GM21737 (cell line): Measurements from ENCODE around the gene MAP2.
"Not testable (repeated sequence)": the region's sequence is repeated elsewhere in the genome, so short reads cannot be mapped to it uniquely, and the experiment has no call there.

Experiments
- ATAC-seq: cut with Tn5 transposase; IDR thresholded peaks from one replicate; pipeline ENCODE4 v1.9.1; 2021; ENCODE audit warnings: mild to moderate bottlenecking, moderate library complexity; ENCODE audit not compliant: unreplicated experiment

Gene MAP2

GRCh38 chr2:209472112-209472832 is 48.4 kb downstream of the MAP2 start:
- ATAC-seq, result no peak

- no peak for ATAC-seq
Observed at GRCh38 chr2:209472871-209473270, 49.0 kb downstream of the MAP2 start.

GRCh38 chr2:209473930-209474419 is 50.1 kb downstream of the MAP2 start:
- no peak for ATAC-seq

GRCh38 chr2:209474960-209475359 is 51.1 kb downstream of the MAP2 start:
- ATAC-seq, result no peak

GRCh38 chr2:209476367-209477208 is 52.7 kb downstream of the MAP2 start:
- no peak for ATAC-seq

GRCh38 chr2:209492296-209492695 is 68.4 kb downstream of the MAP2 start:
- ATAC-seq, result not testable (repeated sequence)

GRCh38 chr2:209495068-209495620 is 71.3 kb downstream of the MAP2 start:
- not testable (repeated sequence) for ATAC-seq

- ATAC-seq, result no peak
Observed at GRCh38 chr2:209495855-209496585, 72.2 kb downstream of the MAP2 start.

- no peak for ATAC-seq
Observed at GRCh38 chr2:209496586-209496982, 72.7 kb downstream of the MAP2 start.

- no peak for ATAC-seq
Observed at GRCh38 chr2:209498614-209499013, 74.8 kb downstream of the MAP2 start.

GRCh38 chr2:209499069-209499468 is 75.2 kb downstream of the MAP2 start:
- ATAC-seq, result no peak

- ATAC-seq, result no peak
Observed at GRCh38 chr2:209501579-209501978, 77.7 kb downstream of the MAP2 start.

- ATAC-seq, result no peak
Observed at GRCh38 chr2:209505410-209505809, 81.6 kb downstream of the MAP2 start.

- ATAC-seq, result no peak
Observed at GRCh38 chr2:209508255-209508654, 84.4 kb downstream of the MAP2 start.

- ATAC-seq, result no peak
Observed at GRCh38 chr2:209511637-209512036, 87.8 kb downstream of the MAP2 start.

GRCh38 chr2:209512971-209513370 is 89.1 kb downstream of the MAP2 start:
- no peak for ATAC-seq

- no peak for ATAC-seq
Observed at GRCh38 chr2:209517436-209517835, 93.6 kb downstream of the MAP2 start.

- no peak for ATAC-seq
Observed at GRCh38 chr2:209519271-209519670, 95.4 kb downstream of the MAP2 start.

GRCh38 chr2:209519906-209520305 is 96.1 kb downstream of the MAP2 start:
- ATAC-seq, result no peak

- ATAC-seq, result no peak
Observed at GRCh38 chr2:209523041-209523740, 99.3 kb downstream of the MAP2 start.
